ENCODE results near the gene HK1. TPM values are rescaled to one million over a fixed set of nuclear protein-coding genes. Genes with fewer than 3 reads are reported as not detected.

Gene HK1
- total and polyA plus RNA-seq, 4 experiments from 2014 or later: 68.6 to 156 (median 112) TPM

- Mint-ChIP-seq H3K27me3 (no peaks in the 10 kb centered on the region), H3K36me3 (peaks cover 2 to 3% of the 10 kb centered on the region in 2 donors), H3K4me3 (no peak overlapping the region), H3K27ac (peak overlapping the region in 1 of 7 donors; percentile 71), H3K4me1 (peaks cover 3 to 7% (median 5%) of the 10 kb centered on the region in 4 donors), H3K9me3 (no peaks in the 10 kb centered on the region)
- H3K27ac ChIP-seq (ENCODE audit: low read depth, low read length): no peak overlapping the region
- ChIA-PET POLR2A (ENCODE audit: partially characterized antibody) (no interaction called here), CTCF (ENCODE audit: partially characterized antibody) (no interaction called here)
- H3K9me3 ChIP-seq (ENCODE audit: control insufficient read depth in 1 of 2, low read length in 2 of 2): no peaks in the 10 kb centered on the region
- H3K36me3 ChIP-seq (ENCODE audit: insufficient read depth, low read length): no peaks in the 10 kb centered on the region
- no peak for DNase-seq
- intact Hi-C loops (cut with micrococcal nuclease): no loop called here
- no peaks in the 10 kb centered on the region for H3K4me1 ChIP-seq (ENCODE audit: insufficient read depth, low read length)
- H3K27me3 ChIP-seq (ENCODE audit: insufficient read depth, low read length): no peaks in the 10 kb centered on the region
- no peak overlapping the region for H3K4me3 ChIP-seq (ENCODE audit: low read length in 2 of 2)
Observed at GRCh38 chr10:69268761-69269416, 9.4 kb upstream of the HK1 start.

DNA sequence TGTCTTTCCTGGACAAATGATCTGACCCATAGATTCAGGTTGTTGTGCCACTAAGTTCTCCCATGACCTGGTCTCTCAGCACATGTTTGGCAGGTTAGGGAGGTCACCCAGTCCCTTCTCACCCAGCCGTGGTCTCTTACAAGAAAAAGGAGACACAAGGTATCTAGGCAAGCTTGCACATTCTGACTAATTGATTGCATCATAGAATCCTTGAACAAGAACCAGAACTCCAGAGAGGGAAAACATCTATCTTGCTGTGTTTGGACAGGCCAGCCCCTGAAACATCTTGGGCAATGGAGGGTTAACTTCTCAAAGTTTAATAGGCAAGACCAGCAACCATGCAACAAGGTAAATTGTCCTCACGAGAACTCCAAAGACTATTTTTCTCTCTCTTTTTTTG, 8.5 kb upstream of the HK1 start:
- POLR2A ChIA-PET (ENCODE audit: partially characterized antibody): no interaction called here
- Histone ChIP-seq H3K27me3 (ENCODE audit: insufficient read depth, low read length) (no peaks in the 10 kb centered on the region), H3K36me3 (ENCODE audit: insufficient read depth, low read length) (no peaks in the 10 kb centered on the region), H3K4me3 (ENCODE audit: low read length in 2 of 2) (no peak overlapping the region), H3K27ac (ENCODE audit: low read depth, low read length) (no peak overlapping the region), H3K4me1 (ENCODE audit: insufficient read depth, low read length) (no peaks in the 10 kb centered on the region), H3K9me3 (ENCODE audit: control insufficient read depth in 1 of 2, low read length in 2 of 2) (no peaks in the 10 kb centered on the region)
- CTCF ChIA-PET (ENCODE audit: partially characterized antibody): no interaction called here
- Mint-ChIP-seq H3K27me3 (no peaks in the 10 kb centered on the region), H3K27ac (no peak overlapping the region), H3K4me1 (peaks cover 3 to 7% (median 5%) of the 10 kb centered on the region in 4 donors), H3K9me3 (no peaks in the 10 kb centered on the region), H3K4me3 (no peak overlapping the region), H3K36me3 (peaks cover 2 to 3% of the 10 kb centered on the region in 2 donors)
- DNase-seq: no peak
- intact Hi-C loops (cut with micrococcal nuclease): no loop called here

DNA sequence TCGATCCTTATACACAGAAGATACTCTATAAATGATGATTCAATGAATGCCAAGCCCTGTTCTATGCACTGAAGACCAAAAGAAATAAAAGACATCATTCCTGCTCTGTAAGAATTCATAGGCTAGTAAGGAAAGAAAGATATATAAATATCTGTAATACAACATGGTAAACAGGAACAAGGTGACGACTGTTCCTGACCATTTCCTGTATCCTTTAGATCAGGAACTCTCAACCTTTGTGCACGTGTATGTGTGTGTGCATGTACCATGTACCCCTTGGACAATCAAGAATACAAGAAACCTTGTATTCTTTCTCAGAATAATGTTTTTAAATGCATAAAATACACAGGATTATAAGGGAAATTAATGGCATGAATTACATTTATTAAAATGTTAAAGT, 7.3 kb upstream of the HK1 start:
- H3K27ac Mint-ChIP-seq: no peak overlapping the region
- no peak overlapping the region for H3K4me3 ChIP-seq (ENCODE audit: low read length in 2 of 2)
- H3K36me3 Mint-ChIP-seq: peaks cover 0 to 2% of the 10 kb centered on the region in 2 donors
- peaks cover 3 to 7% (median 5%) of the 10 kb centered on the region in 4 donors for H3K4me1 Mint-ChIP-seq
- H3K27ac ChIP-seq (ENCODE audit: low read depth, low read length): no peak overlapping the region
- no peaks in the 10 kb centered on the region for H3K4me1 ChIP-seq (ENCODE audit: insufficient read depth, low read length)
- H3K27me3 ChIP-seq (ENCODE audit: insufficient read depth, low read length): no peaks in the 10 kb centered on the region
- no peaks in the 10 kb centered on the region for H3K9me3 Mint-ChIP-seq
- CTCF ChIA-PET (ENCODE audit: partially characterized antibody): no interaction called here
- DNase-seq: no peak
- H3K4me3 Mint-ChIP-seq: no peak overlapping the region
- POLR2A ChIA-PET (ENCODE audit: partially characterized antibody): interaction anchor here (0.7 kb wide), 1 partner anchor 214 kb away, joined by 3 read pairs; no protein-coding TSS in a partner anchor
- intact Hi-C loops (cut with micrococcal nuclease): no loop called here
- no peaks in the 10 kb centered on the region for H3K9me3 ChIP-seq (ENCODE audit: control insufficient read depth in 1 of 2, low read length in 2 of 2)
- H3K36me3 ChIP-seq (ENCODE audit: insufficient read depth, low read length): no peaks in the 10 kb centered on the region
- H3K27me3 Mint-ChIP-seq: no peaks in the 10 kb centered on the region

DNA sequence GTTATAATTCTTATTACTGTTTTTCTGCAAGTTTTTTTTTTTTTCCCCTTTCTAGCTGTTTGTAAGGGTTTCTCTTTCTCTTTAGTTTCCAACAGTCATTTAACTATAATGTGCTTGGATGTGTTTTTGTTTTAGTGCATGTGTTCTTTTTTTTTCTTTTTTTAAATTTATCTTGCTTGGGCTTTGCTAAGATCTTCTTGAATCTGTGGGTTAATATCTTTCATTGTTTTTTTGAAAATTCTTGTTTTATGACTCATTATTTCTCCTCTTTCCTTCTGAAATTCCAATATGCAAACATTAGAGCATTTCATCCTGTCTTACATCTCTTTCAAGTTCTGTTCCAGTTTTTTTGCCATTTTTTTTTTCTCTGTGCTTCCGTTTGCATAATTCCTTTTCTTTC, 5.7 kb upstream of the HK1 start:
- no peaks in the 10 kb centered on the region for H3K27me3 ChIP-seq (ENCODE audit: insufficient read depth, low read length)
- intact Hi-C loops (cut with micrococcal nuclease): no loop called here
- H3K4me3 Mint-ChIP-seq: no peak overlapping the region
- H3K36me3 Mint-ChIP-seq: no peaks in the 10 kb centered on the region
- H3K4me1 Mint-ChIP-seq: peaks cover 3 to 7% (median 5%) of the 10 kb centered on the region in 4 donors
- H3K4me3 ChIP-seq (ENCODE audit: low read length in 2 of 2): no peak overlapping the region
- ChIA-PET POLR2A (ENCODE audit: partially characterized antibody) (no interaction called here), CTCF (ENCODE audit: partially characterized antibody) (interaction anchor here (0.7 to 0.8 kb wide), 2 partner anchors 13 to 120 kb away, joined by 3 read pairs; no protein-coding TSS in a partner anchor)
- no peaks in the 10 kb centered on the region for H3K27me3 Mint-ChIP-seq
- no peaks in the 10 kb centered on the region for H3K4me1 ChIP-seq (ENCODE audit: insufficient read depth, low read length)
- H3K27ac ChIP-seq (ENCODE audit: low read depth, low read length): no peak overlapping the region
- H3K36me3 ChIP-seq (ENCODE audit: insufficient read depth, low read length): no peaks in the 10 kb centered on the region
- no peak for DNase-seq
- H3K27ac Mint-ChIP-seq: no peak overlapping the region
- no peaks in the 10 kb centered on the region for H3K9me3 Mint-ChIP-seq
- no peaks in the 10 kb centered on the region for H3K9me3 ChIP-seq (ENCODE audit: control insufficient read depth in 1 of 2, low read length in 2 of 2)

DNA sequence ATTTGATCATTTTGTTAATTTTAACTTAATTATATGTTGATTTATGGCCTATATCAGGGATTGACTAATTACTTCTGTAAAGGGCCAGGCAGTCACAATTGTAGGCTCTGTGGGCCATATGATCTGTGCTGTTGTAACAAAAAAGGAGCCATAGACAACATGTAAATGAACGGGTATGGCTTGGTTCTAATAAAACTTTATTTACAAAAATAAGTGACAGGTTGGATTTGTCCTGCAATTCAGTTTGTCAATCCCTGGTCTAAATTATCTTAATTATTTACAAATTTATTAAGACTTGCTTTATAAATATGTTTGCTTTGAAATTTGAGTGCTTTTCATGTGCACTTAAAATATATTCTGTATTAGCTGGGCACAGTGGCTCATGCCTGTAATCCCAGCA, 2.9 kb upstream of the HK1 start:
- H3K27ac ChIP-seq (ENCODE audit: low read depth, low read length): no peak overlapping the region
- Mint-ChIP-seq H3K36me3 (no peaks in the 10 kb centered on the region), H3K27ac (no peak overlapping the region), H3K4me3 (no peak overlapping the region), H3K4me1 (peaks cover 3 to 7% (median 5%) of the 10 kb centered on the region in 4 donors), H3K9me3 (no peaks in the 10 kb centered on the region), H3K27me3 (peaks cover 0 to 1% of the 10 kb centered on the region in 2 donors)
- POLR2A ChIA-PET (ENCODE audit: partially characterized antibody): no interaction called here
- no peaks in the 10 kb centered on the region for H3K9me3 ChIP-seq (ENCODE audit: control insufficient read depth in 1 of 2, low read length in 2 of 2)
- intact Hi-C loops (cut with micrococcal nuclease): no loop called here
- no peak overlapping the region for H3K4me3 ChIP-seq (ENCODE audit: low read length in 2 of 2)
- H3K4me1 ChIP-seq (ENCODE audit: insufficient read depth, low read length): no peaks in the 10 kb centered on the region
- DNase-seq: no peak
- no peaks in the 10 kb centered on the region for H3K36me3 ChIP-seq (ENCODE audit: insufficient read depth, low read length)
- H3K27me3 ChIP-seq (ENCODE audit: insufficient read depth, low read length): no peaks in the 10 kb centered on the region
- CTCF ChIA-PET (ENCODE audit: partially characterized antibody): no interaction called here

DNA sequence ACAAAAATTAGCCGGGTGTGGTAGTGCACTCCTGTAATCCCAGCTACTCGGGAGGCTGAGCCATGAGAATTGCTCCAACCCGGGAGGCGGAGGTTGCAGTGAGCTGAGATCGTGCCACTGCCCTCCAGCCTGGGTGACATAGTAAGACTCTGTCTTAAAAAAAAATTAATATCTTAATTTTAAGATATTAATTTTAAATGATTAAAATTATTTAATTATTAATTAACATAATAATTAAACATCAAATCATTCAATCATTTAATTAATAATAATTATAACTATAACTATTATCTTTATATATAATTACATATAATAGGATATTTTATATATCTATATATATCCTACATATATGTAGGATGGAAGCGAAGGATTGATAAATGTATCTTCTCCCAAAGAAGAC, 1.8 kb upstream of the HK1 start:
- Mint-ChIP-seq H3K27me3 (peaks cover 0 to 4% of the 10 kb centered on the region in 2 donors), H3K4me3 (no peak overlapping the region), H3K27ac (no peak overlapping the region), H3K36me3 (no peaks in the 10 kb centered on the region), H3K9me3 (no peaks in the 10 kb centered on the region), H3K4me1 (no peaks in the 10 kb centered on the region)
- no peak overlapping the region for H3K4me3 ChIP-seq (ENCODE audit: low read length in 2 of 2)
- ChIA-PET POLR2A (ENCODE audit: partially characterized antibody) (no interaction called here), CTCF (ENCODE audit: partially characterized antibody) (no interaction called here)
- no peaks in the 10 kb centered on the region for H3K36me3 ChIP-seq (ENCODE audit: insufficient read depth, low read length)
- no peaks in the 10 kb centered on the region for H3K27me3 ChIP-seq (ENCODE audit: insufficient read depth, low read length)
- H3K9me3 ChIP-seq (ENCODE audit: control insufficient read depth in 1 of 2, low read length in 2 of 2): no peaks in the 10 kb centered on the region
- H3K27ac ChIP-seq (ENCODE audit: low read depth, low read length): no peak overlapping the region
- no peak for DNase-seq
- no peaks in the 10 kb centered on the region for H3K4me1 ChIP-seq (ENCODE audit: insufficient read depth, low read length)
- intact Hi-C loops (cut with micrococcal nuclease): no loop called here

- Mint-ChIP-seq H3K4me3 (no peak overlapping the region), H3K9me3 (peaks cover 0 to 3% (median 0%) of the 10 kb centered on the region in 8 donors), H3K36me3 (no peaks in the 10 kb centered on the region), H3K27ac (no peak overlapping the region), H3K4me1 (no peaks in the 10 kb centered on the region), H3K27me3 (peaks cover 0 to 5% of the 10 kb centered on the region in 2 donors)
- intact Hi-C loops (cut with micrococcal nuclease): no loop called here
- H3K27me3 ChIP-seq (ENCODE audit: insufficient read depth, low read length): no peaks in the 10 kb centered on the region
- no peaks in the 10 kb centered on the region for H3K9me3 ChIP-seq (ENCODE audit: control insufficient read depth in 1 of 2, low read length in 2 of 2)
- no peak for DNase-seq
- ChIA-PET POLR2A (ENCODE audit: partially characterized antibody) (no interaction called here), CTCF (ENCODE audit: partially characterized antibody) (no interaction called here)
- no peaks in the 10 kb centered on the region for H3K4me1 ChIP-seq (ENCODE audit: insufficient read depth, low read length)
- no peak overlapping the region for H3K27ac ChIP-seq (ENCODE audit: low read depth, low read length)
- no peak overlapping the region for H3K4me3 ChIP-seq (ENCODE audit: low read length in 2 of 2)
- no peaks in the 10 kb centered on the region for H3K36me3 ChIP-seq (ENCODE audit: insufficient read depth, low read length)
Observed at GRCh38 chr10:69279110-69279509, 814 bp downstream of the HK1 start.
